ENCODE data around the gene RAB17. TPM values are rescaled to one million over a fixed set of nuclear protein-coding genes. Genes with fewer than 3 reads are reported as not detected.

The RAB17 gene
- total RNA-seq, 4 donors from 2014 or later, result 37.6 to 88.1 (median 70.1) TPM

GRCh38 chr2:237563816-237564215 is 26.7 kb downstream of the RAB17 start:
- H3K4me1 ChIP-seq, result peaks cover 7 to 8% of the 10 kb centered on the region in 2 donors
- H3K27ac ChIP-seq, result no peak overlapping the region
- H3K9me3 ChIP-seq, result no peaks in the 10 kb centered on the region
- no peaks in the 10 kb centered on the region for H3K36me3 ChIP-seq
- TF ChIP-seq POLR2A (IDR thresholded peaks at IDR 0.05) (no peak), CTCF (IDR thresholded peaks at IDR 0.05) (no peak)
- WGBS, 2 donors, result 23 to 39% methylated on average over 7 to 12 of the region's 14 CpGs
- H3K27me3 ChIP-seq, result no peaks in the 10 kb centered on the region
- peak in 1 of 2 donors; percentile 38 for DNase-seq
- H3K4me3 ChIP-seq (replicated peaks in 1 of 3), result no peak overlapping the region
- intact Hi-C loops (cut with DNase I), result no loop called here

GRCh38 chr2:237561221-237561620 is 29.3 kb downstream of the RAB17 start:
- TF ChIP-seq POLR2A (IDR thresholded peaks at IDR 0.05) (no peak), CTCF (IDR thresholded peaks at IDR 0.05) (no peak)
- Histone ChIP-seq H3K4me1 (peaks cover 10 to 17% of the 10 kb centered on the region in 2 donors), H3K4me3 (replicated peaks in 1 of 3) (no peak overlapping the region), H3K9me3 (no peaks in the 10 kb centered on the region), H3K36me3 (no peaks in the 10 kb centered on the region), H3K27me3 (no peaks in the 10 kb centered on the region), H3K27ac (no peak overlapping the region)
- WGBS, 2 donors, result 89 to 90% methylated on average over 7 of the region's 7 CpGs
- no peak for DNase-seq
- intact Hi-C loops (cut with DNase I), result no loop called here

GRCh38 chr2:237558961-237559641 is 31.4 kb downstream of the RAB17 start:
- Histone ChIP-seq H3K9me3 (no peaks in the 10 kb centered on the region), H3K27ac (no peak overlapping the region), H3K27me3 (no peaks in the 10 kb centered on the region), H3K4me3 (replicated peaks in 1 of 3) (no peak overlapping the region), H3K4me1 (peaks cover 10 to 19% of the 10 kb centered on the region in 2 donors), H3K36me3 (peaks cover 6 to 7% of the 10 kb centered on the region in 2 donors)
- intact Hi-C loops (cut with DNase I), result no loop called here
- TF ChIP-seq CTCF (IDR thresholded peaks at IDR 0.05) (no peak), POLR2A (IDR thresholded peaks at IDR 0.05) (no peak)
- 35 to 47% methylated on average over 22 of the region's 22 CpGs for WGBS, 2 donors
- DNase-seq, result peak; percentile 86 to 87

- peak overlapping the region in 1 of 3 donors; percentile 26 for H3K27ac ChIP-seq
- DNase-seq, result no peak
These were observed 32.9 kb downstream of the RAB17 start for GRCh38 chr2:237557633-237558015.

More at GRCh38 chr2:237557633-237558015, 32.9 kb downstream of the RAB17 start:
- no peaks in the 10 kb centered on the region for H3K9me3 ChIP-seq
- no peak overlapping the region for H3K4me3 ChIP-seq (replicated peaks in 1 of 3)
- H3K27me3 ChIP-seq, result no peaks in the 10 kb centered on the region
- WGBS, 2 donors, result 75 to 79% methylated on average over 4 of the region's 4 CpGs
- TF ChIP-seq POLR2A (IDR thresholded peaks at IDR 0.05) (no peak), CTCF (IDR thresholded peaks at IDR 0.05) (no peak)
- intact Hi-C loops (cut with DNase I), result no loop called here
- peaks cover 8 to 17% of the 10 kb centered on the region in 2 donors for H3K36me3 ChIP-seq
- H3K4me1 ChIP-seq, result peaks cover 10 to 19% of the 10 kb centered on the region in 2 donors

Measured in thyroid gland (tissue), 4 donors.